WTC11 (cell line): ENCODE measurements around the gene SNAPC1. TPM values are rescaled to one million over a fixed set of nuclear protein-coding genes. Genes with fewer than 3 reads are reported as not detected.
"Not testable (repeated sequence)": the region's sequence is repeated elsewhere in the genome, so short reads cannot be mapped to it uniquely, and the experiment has no call there.

Experiments used
- ATAC-seq: fragments of 200-7000 bp; cut with Tn5 transposase; 2 replicates; pipeline ENCODE4 v1.10.0; 2021; ENCODE audit warnings: mild to moderate bottlenecking, moderate library complexity
- CTCF ChIA-PET: fragments of 300-600 bp; sonication (Branson Sonifier 250); formaldehyde crosslinking; loops from one replicate; lab custom pipeline; 2021; ENCODE audit warnings: antibody characterized with exemption; lab: Charles Lee
- POLR2A ChIA-PET: fragments of 350-600 bp; sonication (Branson Sonifier 250); formaldehyde crosslinking; loops from one replicate; lab custom pipeline; 2021; ENCODE audit warnings: antibody characterized with exemption; lab: Charles Lee
- DNase-seq: peaks from one replicate; pipeline ENCODE4 v3.0.0; 2021; ENCODE audit warnings: low spot score
- H3K27ac Mint-ChIP-seq: 2 replicates; pipeline ENCODE4 v1.8.0; 2021; ENCODE audit warnings: mixed read lengths
- H3K27me3 Mint-ChIP-seq: 2 replicates; pipeline ENCODE4 v1.8.0; 2021; ENCODE audit warnings: low read depth, mild to moderate bottlenecking, moderate library complexity, mixed read lengths
- H3K36me3 Mint-ChIP-seq: 2 replicates; pipeline ENCODE4 v1.8.0; 2021; ENCODE audit warnings: mixed read lengths
- H3K4me1 Mint-ChIP-seq: 2 replicates; pipeline ENCODE4 v1.8.0; 2022; ENCODE audit warnings: mixed read lengths
- H3K4me3 Mint-ChIP-seq: 2 replicates; pipeline ENCODE4 v1.8.0; 2021; ENCODE audit warnings: mild to moderate bottlenecking, moderate library complexity, mixed read lengths
- H3K9me3 Mint-ChIP-seq: 2 replicates; pipeline ENCODE4 v1.8.0; 2021; ENCODE audit warnings: mixed read lengths
- ATF6 ChIP-seq: sonication (generic); formaldehyde crosslinking; IDR thresholded peaks from 2 replicates; pipeline ENCODE4 v1.8.1; 2023; ENCODE audit warnings: mild to moderate bottlenecking, missing genetic modification reagents
- CDX4 ChIP-seq: fragments of 250-450 bp; sonication (Bioruptor Pico); IDR thresholded peaks from 2 replicates; pipeline ENCODE4 v1.9.0; 2021; ENCODE audit warnings: moderate library complexity, mild to moderate bottlenecking, inconsistent platforms, borderline replicate concordance
- E2F1 ChIP-seq: sonication (generic); formaldehyde crosslinking; IDR thresholded peaks from 2 replicates; pipeline ENCODE4 v1.8.0; 2022; ENCODE audit warnings: mild to moderate bottlenecking, missing genetic modification reagents
- E2F5 ChIP-seq: sonication (generic); formaldehyde crosslinking; IDR thresholded peaks from 2 replicates; pipeline ENCODE4 v1.8.1; 2022; ENCODE audit warnings: mild to moderate bottlenecking, moderate library complexity, missing genetic modification reagents
- ERG ChIP-seq: fragments of 250-450 bp; sonication (Bioruptor Pico); IDR thresholded peaks from 2 replicates; pipeline ENCODE4 v1.8.0; 2021; ENCODE audit warnings: mild to moderate bottlenecking
- ESRRA ChIP-seq: sonication (generic); formaldehyde crosslinking; IDR thresholded peaks from 2 replicates; pipeline ENCODE4 v1.8.1; 2022; ENCODE audit warnings: mild to moderate bottlenecking, missing genetic modification reagents, borderline replicate concordance
- ETV6 ChIP-seq: sonication (generic); formaldehyde crosslinking; IDR thresholded peaks from 2 replicates; pipeline ENCODE4 v1.8.1; 2022; ENCODE audit warnings: mild to moderate bottlenecking, missing genetic modification reagents
- FOXJ3 ChIP-seq: sonication (generic); formaldehyde crosslinking; IDR thresholded peaks from 2 replicates; pipeline ENCODE4 v1.9.0; 2021; ENCODE audit warnings: missing genetic modification reagents, mild to moderate bottlenecking, borderline replicate concordance
- GRHL2 ChIP-seq: fragments of 250-450 bp; sonication (Bioruptor Pico); IDR thresholded peaks from 2 replicates; pipeline ENCODE4 v1.8.0; 2022; ENCODE audit warnings: mild to moderate bottlenecking, moderate library complexity; ENCODE audit not compliant: insufficient replicate concordance, severe bottlenecking
- HMGA2 ChIP-seq: fragments of 250-450 bp; sonication (Bioruptor Pico); IDR thresholded peaks from 2 replicates; pipeline ENCODE4 v1.4.0; 2021; ENCODE audit warnings: mild to moderate bottlenecking, moderate library complexity
- JAZF1 ChIP-seq: fragments of 250-450 bp; sonication (Bioruptor Pico); IDR thresholded peaks from 2 replicates; pipeline ENCODE4 v1.9.0; 2021; ENCODE audit warnings: moderate library complexity, mild to moderate bottlenecking, inconsistent platforms
- OVOL2 ChIP-seq: fragments of 250-450 bp; sonication (Bioruptor Pico); IDR thresholded peaks from 2 replicates; pipeline ENCODE4 v1.9.0; 2021; ENCODE audit warnings: mild to moderate bottlenecking, borderline replicate concordance
- SP1 ChIP-seq: sonication (generic); formaldehyde crosslinking; conservative IDR thresholded peaks from 2 replicates; pipeline ENCODE4 v1.8.1; 2022; ENCODE audit warnings: missing genetic modification reagents
- TCF7 ChIP-seq: sonication (generic); formaldehyde crosslinking; IDR thresholded peaks from 2 replicates; pipeline ENCODE4 v1.8.0; 2022; ENCODE audit warnings: mild to moderate bottlenecking, low read depth, missing genetic modification reagents, moderate library complexity
- TEAD1 ChIP-seq: sonication (generic); formaldehyde crosslinking; IDR thresholded peaks from 2 replicates; pipeline ENCODE4 v1.8.0; 2022; ENCODE audit warnings: mild to moderate bottlenecking, missing genetic modification reagents
- USF1 ChIP-seq: sonication (generic); formaldehyde crosslinking; IDR thresholded peaks from 2 replicates; pipeline ENCODE4 v1.8.0; 2022; ENCODE audit warnings: mild to moderate bottlenecking, missing genetic modification reagents
- ZMAT4 ChIP-seq: fragments of 250-450 bp; sonication (Bioruptor Pico); IDR thresholded peaks from 2 replicates; pipeline ENCODE4 v1.9.0; 2021; ENCODE audit warnings: mild to moderate bottlenecking
- ZNF121 ChIP-seq: sonication (generic); formaldehyde crosslinking; IDR thresholded peaks from 2 replicates; pipeline ENCODE4 v1.8.0; 2023; ENCODE audit warnings: missing genetic modification reagents
- ZNF263 ChIP-seq: sonication (generic); formaldehyde crosslinking; IDR thresholded peaks from 2 replicates; pipeline ENCODE4 v1.8.1; 2022; ENCODE audit warnings: low read depth, mild to moderate bottlenecking, moderate library complexity, missing genetic modification reagents
- ZNF281 ChIP-seq: sonication (generic); formaldehyde crosslinking; IDR thresholded peaks from 2 replicates; pipeline ENCODE4 v1.8.0; 2023; ENCODE audit warnings: mild to moderate bottlenecking, missing genetic modification reagents
- ZSCAN18 ChIP-seq: fragments of 250-450 bp; sonication (Bioruptor Pico); IDR thresholded peaks from 2 replicates; pipeline ENCODE4 v2.1.2; 2022; ENCODE audit warnings: mild to moderate bottlenecking, moderate library complexity
- total RNA-seq: library from RNA; stranded (reverse); gene quantifications from 3 replicates; pipeline ENCODE4 v1.2.3, GENCODE V29; 2021

Gene SNAPC1
- total RNA-seq, 1 experiment from 2014 or later = 9.5 TPM

- H3K27me3 Mint-ChIP-seq, ATAC-seq, H3K9me3 Mint-ChIP-seq, DNase-seq: not testable (repeated sequence)
- Mint-ChIP-seq H3K36me3 (peaks cover 48% of the 10 kb centered on the region), H3K27ac (peak overlapping the region; percentile 52), H3K4me1 (peaks cover 33% of the 10 kb centered on the region), H3K4me3 (0 out of 2 replicates have a peak overlapping the region, but pooled peaks have one; percentile 5)
- peak; percentile 45; the same call in 1 of the 2 replicates for TF ChIP-seq ZNF121 (CRISPR knock-in tag)
- CTCF ChIA-PET = interaction anchor here (0.7 to 1.6 kb wide), 2 partner anchors 91 to 285 kb away, joined by 3 to 4 read pairs; no protein-coding TSS in a partner anchor
- POLR2A ChIA-PET = interaction anchor here (0.6 kb wide), 1 partner anchor 16 kb away, joined by 3 read pairs; the partner anchor contains the start of gene SNAPC1
Measured at GRCh38 chr14:61746346-61746745, 15.9 kb upstream of the SNAPC1 start.

- peaks cover 37% of the 10 kb centered on the region for H3K4me1 Mint-ChIP-seq
- peaks cover 45% of the 10 kb centered on the region for H3K36me3 Mint-ChIP-seq
- peak overlapping the region; percentile 52 for H3K27ac Mint-ChIP-seq
- ChIA-PET POLR2A (interaction anchor here (0.6 kb wide), 1 partner anchor 15 kb away, joined by 3 read pairs; the partner anchor contains the start of gene SNAPC1), CTCF (interaction anchor here (0.7 to 1.6 kb wide), 2 partner anchors 91 to 286 kb away, joined by 3 to 4 read pairs; no protein-coding TSS in a partner anchor)
- H3K9me3 Mint-ChIP-seq = no peaks in the 10 kb centered on the region
- no peak for TF ChIP-seq SP1 (CRISPR knock-in tag)
- no peak for TF ChIP-seq GRHL2 (CRISPR knock-in tag)
- no peak for TF ChIP-seq OVOL2 (CRISPR knock-in tag)
- no peak for TF ChIP-seq ESRRA (CRISPR knock-in tag)
- no peak for TF ChIP-seq E2F5 (CRISPR knock-in tag)
- TF ChIP-seq ZNF281 = no peak
- no peak for TF ChIP-seq JAZF1
- TF ChIP-seq HMGA2 = no peak
- TF ChIP-seq E2F1 (CRISPR knock-in tag) = no peak
- no peak for TF ChIP-seq ATF6 (CRISPR knock-in tag)
- no peak for TF ChIP-seq ZSCAN18 (CRISPR knock-in tag)
- no peak for TF ChIP-seq ZNF263 (CRISPR knock-in tag)
- TF ChIP-seq CDX4 = no peak
- no peak for TF ChIP-seq FOXJ3 (CRISPR knock-in tag)
- no peak for TF ChIP-seq ZMAT4 (CRISPR knock-in tag)
- no peak for TF ChIP-seq TCF7 (CRISPR knock-in tag)
- TF ChIP-seq ERG (CRISPR knock-in tag) = no peak
- TF ChIP-seq TEAD1 = no peak
- no peak for TF ChIP-seq ETV6 (CRISPR knock-in tag)
- no peak for TF ChIP-seq USF1 (CRISPR knock-in tag)
- ATAC-seq = no peak
- no peaks in the 10 kb centered on the region for H3K27me3 Mint-ChIP-seq
- peak overlapping the region; percentile 6; the same call in 1 of the 2 replicates for H3K4me3 Mint-ChIP-seq
- no peak for DNase-seq
Measured at GRCh38 chr14:61746881-61747280, 15.3 kb upstream of the SNAPC1 start.
